NB4 (cell line): ENCODE data around the gene RPL27A.

Source experiments
- CTCF ChIP-seq: IDR thresholded peaks from one replicate; pipeline ENCODE4 v1.5.1; 2012; ENCODE audit warnings: low read depth, low read length
- MAX ChIP-seq: IDR thresholded peaks from 2 replicates; pipeline ENCODE4 v1.6.1; 2011; ENCODE audit warnings: low read depth, low read length
- POLR2A ChIP-seq: IDR thresholded peaks from 2 replicates; pipeline ENCODE4 v1.6.1; 2011; ENCODE audit warnings: mild to moderate bottlenecking; ENCODE audit not compliant: insufficient read length; ENCODE audit errors: extremely low read depth

GRCh38 chr11:8702598-8702915, 20.0 kb downstream of the RPL27A start:
- TF ChIP-seq CTCF (no peak), MAX (no peak), POLR2A (no peak)
